ENCODE data around the gene ISOC1.

Gene ISOC1

GRCh38 chr5:129137637-129138036 is 43.1 kb downstream of the ISOC1 start:
- DNase-seq, result no peak

- DNase-seq, result no peak
Measured at GRCh38 chr5:129141078-129141477, 46.5 kb downstream of the ISOC1 start.

GRCh38 chr5:129141696-129142095 is 47.1 kb downstream of the ISOC1 start:
- DNase-seq, result no peak

- no peak for DNase-seq
Measured at GRCh38 chr5:129155876-129156275, 61.3 kb downstream of the ISOC1 start.

- no peak for DNase-seq
Measured at GRCh38 chr5:129161830-129162229, 67.3 kb downstream of the ISOC1 start.
